Tibial nerve (tissue), 4 donors: ENCODE measurements around the gene EYA4.

Experiments
- EP300 ChIP-seq, 2 donors: sonication (generic); formaldehyde crosslinking; IDR thresholded peaks; one replicate each; pipeline ENCODE4 v1.6.1; 2017; ENCODE audit warnings: antibody characterized with exemption in 2 of 2, mild to moderate bottlenecking in 1 of 2
- POLR2A ChIP-seq, 2 donors: fragments of 450-650 bp; IDR thresholded peaks; one replicate each; pipeline ENCODE4 v1.6.1; 2017; ENCODE audit warnings: antibody characterized with exemption in 2 of 2, mild to moderate bottlenecking in 2 of 2, moderate library complexity in 2 of 2
- TF ChIP-seq, protein P1 (sequence below), 5 experiments: fragments of 200-600 bp in 3 of 5; fragments of 450-650 bp in 2 of 5; sonication (generic) in 3 of 5; IDR thresholded peaks; one replicate each; pipeline ENCODE4 v1.5.1; 2016 to 2019; ENCODE audit warnings: antibody characterized with exemption in 5 of 5, mild to moderate bottlenecking in 3 of 5, moderate library complexity in 2 of 5

DNA sequence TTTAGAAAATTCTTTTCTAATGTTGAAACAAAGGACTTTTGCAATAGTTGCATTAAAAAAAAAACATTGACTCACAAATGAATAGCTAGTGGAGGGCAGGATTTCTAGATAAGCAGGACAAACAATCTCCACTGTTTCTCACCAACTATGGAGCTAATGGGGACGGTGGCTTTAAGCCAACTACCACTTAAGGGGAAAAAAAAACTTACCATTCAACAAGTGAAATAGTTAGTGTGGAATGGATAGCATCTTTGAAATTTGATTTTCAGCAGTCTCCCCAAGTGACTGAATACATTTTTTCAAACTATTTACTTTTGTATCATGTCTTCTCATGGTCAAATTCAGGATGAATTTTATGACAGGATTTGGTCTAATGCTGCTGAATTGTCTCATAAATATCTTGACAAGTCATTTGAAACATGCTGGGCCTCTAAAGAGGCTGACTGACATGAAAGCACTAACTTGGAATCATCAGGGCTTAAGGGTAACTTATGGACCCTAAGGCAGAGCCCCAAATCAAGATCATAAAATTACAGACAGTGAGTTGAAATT, 100.5 kb downstream of the EYA4 start:
- TF ChIP-seq, protein P1, sequence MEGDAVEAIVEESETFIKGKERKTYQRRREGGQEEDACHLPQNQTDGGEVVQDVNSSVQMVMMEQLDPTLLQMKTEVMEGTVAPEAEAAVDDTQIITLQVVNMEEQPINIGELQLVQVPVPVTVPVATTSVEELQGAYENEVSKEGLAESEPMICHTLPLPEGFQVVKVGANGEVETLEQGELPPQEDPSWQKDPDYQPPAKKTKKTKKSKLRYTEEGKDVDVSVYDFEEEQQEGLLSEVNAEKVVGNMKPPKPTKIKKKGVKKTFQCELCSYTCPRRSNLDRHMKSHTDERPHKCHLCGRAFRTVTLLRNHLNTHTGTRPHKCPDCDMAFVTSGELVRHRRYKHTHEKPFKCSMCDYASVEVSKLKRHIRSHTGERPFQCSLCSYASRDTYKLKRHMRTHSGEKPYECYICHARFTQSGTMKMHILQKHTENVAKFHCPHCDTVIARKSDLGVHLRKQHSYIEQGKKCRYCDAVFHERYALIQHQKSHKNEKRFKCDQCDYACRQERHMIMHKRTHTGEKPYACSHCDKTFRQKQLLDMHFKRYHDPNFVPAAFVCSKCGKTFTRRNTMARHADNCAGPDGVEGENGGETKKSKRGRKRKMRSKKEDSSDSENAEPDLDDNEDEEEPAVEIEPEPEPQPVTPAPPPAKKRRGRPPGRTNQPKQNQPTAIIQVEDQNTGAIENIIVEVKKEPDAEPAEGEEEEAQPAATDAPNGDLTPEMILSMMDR (IDR thresholded peaks at IDR 0.05), result no peak
- TF ChIP-seq EP300 (IDR thresholded peaks at IDR 0.05), result no peak
- TF ChIP-seq POLR2A (IDR thresholded peaks at IDR 0.05), result no peak
